Right lobe of liver (tissue), 4 donors: ENCODE measurements around the gene CNTN5.

Experiments
- POLR2A ChIP-seq: fragments of 450-650 bp; IDR thresholded peaks from one replicate; pipeline ENCODE4 v1.6.1; 2017; ENCODE audit warnings: antibody characterized with exemption, mild to moderate bottlenecking
- TF ChIP-seq, protein P1 (sequence below), 4 donors: fragments of 200-600 bp in 3 of 4; fragments of 450-650 bp in 1 of 4; IDR thresholded peaks; one replicate each; pipeline versions ENCODE4 v1.5.1 to v1.8.0; 2016 to 2022; ENCODE audit warnings: antibody characterized with exemption in 4 of 4, mild to moderate bottlenecking in 2 of 4
- donor health status: DM: no; HTN: no; CAD: no.
- donor health status: DM: no; HTN: no; CAD: no.
- donor health status: DM: no; HTN: yes; CAD: no.

DNA sequence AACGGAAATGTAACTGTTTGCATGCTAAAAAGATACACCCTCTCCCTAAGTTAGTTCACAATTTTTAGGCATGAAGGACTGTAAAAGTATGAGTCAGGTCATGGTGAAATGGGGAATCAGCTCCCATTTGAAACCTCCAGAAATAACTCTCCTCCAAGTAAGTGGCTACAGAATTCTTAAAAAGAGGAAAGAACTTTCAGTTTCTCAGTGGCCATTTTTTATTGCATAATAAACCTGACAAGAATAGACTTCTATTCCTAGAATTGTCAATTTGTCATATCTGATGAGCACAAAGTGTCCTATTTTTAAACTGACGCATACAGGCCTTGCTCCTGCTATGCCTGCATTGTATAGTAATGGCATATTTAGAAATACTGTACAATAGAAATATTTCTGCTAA is 612.2 kb downstream of the CNTN5 start:
- TF ChIP-seq, protein P1, sequence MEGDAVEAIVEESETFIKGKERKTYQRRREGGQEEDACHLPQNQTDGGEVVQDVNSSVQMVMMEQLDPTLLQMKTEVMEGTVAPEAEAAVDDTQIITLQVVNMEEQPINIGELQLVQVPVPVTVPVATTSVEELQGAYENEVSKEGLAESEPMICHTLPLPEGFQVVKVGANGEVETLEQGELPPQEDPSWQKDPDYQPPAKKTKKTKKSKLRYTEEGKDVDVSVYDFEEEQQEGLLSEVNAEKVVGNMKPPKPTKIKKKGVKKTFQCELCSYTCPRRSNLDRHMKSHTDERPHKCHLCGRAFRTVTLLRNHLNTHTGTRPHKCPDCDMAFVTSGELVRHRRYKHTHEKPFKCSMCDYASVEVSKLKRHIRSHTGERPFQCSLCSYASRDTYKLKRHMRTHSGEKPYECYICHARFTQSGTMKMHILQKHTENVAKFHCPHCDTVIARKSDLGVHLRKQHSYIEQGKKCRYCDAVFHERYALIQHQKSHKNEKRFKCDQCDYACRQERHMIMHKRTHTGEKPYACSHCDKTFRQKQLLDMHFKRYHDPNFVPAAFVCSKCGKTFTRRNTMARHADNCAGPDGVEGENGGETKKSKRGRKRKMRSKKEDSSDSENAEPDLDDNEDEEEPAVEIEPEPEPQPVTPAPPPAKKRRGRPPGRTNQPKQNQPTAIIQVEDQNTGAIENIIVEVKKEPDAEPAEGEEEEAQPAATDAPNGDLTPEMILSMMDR (IDR thresholded peaks at IDR 0.05) = no peak
- TF ChIP-seq POLR2A = no peak
